PFSK-1 (cell line): ENCODE data around the gene BMI1.

ENCODE experiments used
- FOXP2 ChIP-seq: optimal IDR thresholded peaks from 2 replicates; pipeline ENCODE3; 2011; ENCODE audit warnings: borderline replicate concordance, control low read depth, inconsistent platforms; ENCODE audit not compliant: insufficient read depth; ENCODE audit errors: extremely low read length, extremely low read depth
- POLR2AphosphoS5 ChIP-seq: IDR thresholded peaks from 2 replicates; pipeline ENCODE4 v1.6.1; 2012; ENCODE audit warnings: low read depth, mild to moderate bottlenecking, control low read depth, low read length, moderate library complexity
- SIN3A ChIP-seq: IDR thresholded peaks from 2 replicates; pipeline ENCODE4 v1.6.1; 2012; ENCODE audit warnings: mild to moderate bottlenecking, low read length, moderate library complexity, borderline replicate concordance; ENCODE audit not compliant: insufficient read depth
- TAF1 ChIP-seq: IDR thresholded peaks from 2 replicates; pipeline ENCODE4 v1.6.1; 2012; ENCODE audit warnings: low read length, control low read depth, borderline replicate concordance; ENCODE audit not compliant: insufficient read depth
- TF ChIP-seq, protein P1 (sequence below), 2 experiments: IDR thresholded peaks; 2 replicates each; pipeline versions ENCODE4 v1.6.1 to v1.8.0; 2011 to 2012; ENCODE audit warnings: low read depth in 2 of 2, low read length in 2 of 2, control low read depth in 1 of 2, inconsistent platforms in 1 of 2, mild to moderate bottlenecking in 1 of 2, moderate library complexity in 1 of 2; ENCODE audit not compliant: insufficient read depth in 1 of 2

Gene BMI1

GRCh38 chr10:22301193-22301592 lies 19.7 kb upstream of the BMI1 start:
- no peak for TF ChIP-seq FOXP2
- TF ChIP-seq POLR2AphosphoS5, result no peak
- TF ChIP-seq SIN3A, result no peak
- TF ChIP-seq, protein P1, sequence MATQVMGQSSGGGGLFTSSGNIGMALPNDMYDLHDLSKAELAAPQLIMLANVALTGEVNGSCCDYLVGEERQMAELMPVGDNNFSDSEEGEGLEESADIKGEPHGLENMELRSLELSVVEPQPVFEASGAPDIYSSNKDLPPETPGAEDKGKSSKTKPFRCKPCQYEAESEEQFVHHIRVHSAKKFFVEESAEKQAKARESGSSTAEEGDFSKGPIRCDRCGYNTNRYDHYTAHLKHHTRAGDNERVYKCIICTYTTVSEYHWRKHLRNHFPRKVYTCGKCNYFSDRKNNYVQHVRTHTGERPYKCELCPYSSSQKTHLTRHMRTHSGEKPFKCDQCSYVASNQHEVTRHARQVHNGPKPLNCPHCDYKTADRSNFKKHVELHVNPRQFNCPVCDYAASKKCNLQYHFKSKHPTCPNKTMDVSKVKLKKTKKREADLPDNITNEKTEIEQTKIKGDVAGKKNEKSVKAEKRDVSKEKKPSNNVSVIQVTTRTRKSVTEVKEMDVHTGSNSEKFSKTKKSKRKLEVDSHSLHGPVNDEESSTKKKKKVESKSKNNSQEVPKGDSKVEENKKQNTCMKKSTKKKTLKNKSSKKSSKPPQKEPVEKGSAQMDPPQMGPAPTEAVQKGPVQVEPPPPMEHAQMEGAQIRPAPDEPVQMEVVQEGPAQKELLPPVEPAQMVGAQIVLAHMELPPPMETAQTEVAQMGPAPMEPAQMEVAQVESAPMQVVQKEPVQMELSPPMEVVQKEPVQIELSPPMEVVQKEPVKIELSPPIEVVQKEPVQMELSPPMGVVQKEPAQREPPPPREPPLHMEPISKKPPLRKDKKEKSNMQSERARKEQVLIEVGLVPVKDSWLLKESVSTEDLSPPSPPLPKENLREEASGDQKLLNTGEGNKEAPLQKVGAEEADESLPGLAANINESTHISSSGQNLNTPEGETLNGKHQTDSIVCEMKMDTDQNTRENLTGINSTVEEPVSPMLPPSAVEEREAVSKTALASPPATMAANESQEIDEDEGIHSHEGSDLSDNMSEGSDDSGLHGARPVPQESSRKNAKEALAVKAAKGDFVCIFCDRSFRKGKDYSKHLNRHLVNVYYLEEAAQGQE (IDR thresholded peaks at IDR 0.05; ENCODE audit: insufficient read depth in 1 of 2, low read depth in 2 of 2, low read length in 2 of 2), result no peak
- TF ChIP-seq TAF1, result no peak

- TF ChIP-seq FOXP2 (no peak), TAF1 (no peak), POLR2AphosphoS5 (no peak)
- TF ChIP-seq, protein P1 (IDR thresholded peaks at IDR 0.05; ENCODE audit: insufficient read depth in 1 of 2, low read depth in 2 of 2, low read length in 2 of 2), result no peak
Measured at GRCh38 chr10:22303461-22303860, 17.4 kb upstream of the BMI1 start.

GRCh38 chr10:22305721-22306120 lies 15.2 kb upstream of the BMI1 start:
- TF ChIP-seq, protein P1 (IDR thresholded peaks at IDR 0.05; ENCODE audit: insufficient read depth in 1 of 2, low read depth in 2 of 2, low read length in 2 of 2), result no peak
- TF ChIP-seq POLR2AphosphoS5 (no peak), FOXP2 (no peak), TAF1 (no peak), SIN3A (no peak)

DNA sequence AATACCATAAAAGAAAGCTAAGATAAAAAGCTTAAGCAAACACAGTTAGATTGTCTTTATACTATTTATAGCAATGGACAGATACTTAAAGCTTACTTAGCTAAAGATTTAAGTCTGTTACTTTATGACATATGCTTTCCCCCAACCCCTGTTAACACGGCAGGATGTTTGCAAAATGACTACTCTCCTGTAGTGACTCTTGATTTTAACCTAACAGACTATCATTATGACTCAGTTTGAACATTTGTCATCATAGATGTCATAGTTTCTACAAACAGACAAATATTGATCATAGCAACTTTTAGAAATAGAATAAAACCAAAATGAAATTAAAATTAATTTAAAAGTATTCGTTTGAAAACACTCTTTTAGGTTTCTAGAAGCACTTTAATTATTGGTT lies 12.5 kb upstream of the BMI1 start:
- TF ChIP-seq TAF1, result no peak
- no peak for TF ChIP-seq SIN3A
- no peak for TF ChIP-seq POLR2AphosphoS5
- no peak for TF ChIP-seq FOXP2
- TF ChIP-seq, protein P1 (IDR thresholded peaks at IDR 0.05; ENCODE audit: insufficient read depth in 1 of 2, low read depth in 2 of 2, low read length in 2 of 2), result no peak

GRCh38 chr10:22309180-22310000 lies 11.5 kb upstream of the BMI1 start:
- TF ChIP-seq SIN3A (no peak), POLR2AphosphoS5 (no peak), TAF1 (no peak), FOXP2 (no peak)
- TF ChIP-seq, protein P1 (IDR thresholded peaks at IDR 0.05; ENCODE audit: insufficient read depth in 1 of 2, low read depth in 2 of 2, low read length in 2 of 2), result no peak
